UCSD-AML1 (cell line): Measurements from ENCODE around the gene LMBR1.
"Not testable (repeated sequence)": the region's sequence is repeated elsewhere in the genome, so short reads cannot be mapped to it uniquely, and the experiment has no call there.

Experiments
- DNase-seq: peaks from one replicate; lab custom pipeline; 2025; ENCODE audit not compliant: unreplicated experiment; lab: John Stamatoyannopoulos, UW

Gene LMBR1

GRCh38 chr7:156659961-156660360, 233.0 kb downstream of the LMBR1 start:
- DNase-seq, result no peak

DNA sequence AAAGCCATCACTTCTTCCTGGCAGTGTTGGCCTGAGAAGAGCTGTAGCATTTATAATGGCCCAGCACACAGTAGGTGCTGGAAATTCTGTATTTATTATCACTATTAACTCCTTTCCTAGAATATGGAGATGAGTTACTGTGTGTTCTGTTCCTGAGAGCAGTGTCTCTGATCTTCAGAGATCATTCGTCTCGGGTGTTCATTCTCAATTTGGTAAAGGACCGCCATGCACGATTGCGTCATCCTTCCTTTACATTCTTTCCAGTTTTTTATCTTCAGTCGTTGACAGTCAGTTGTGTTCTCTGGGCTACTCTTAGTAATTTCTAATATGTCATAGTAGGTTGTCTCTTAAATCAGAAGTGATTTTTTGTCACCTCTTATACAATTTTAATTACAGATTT, 233.8 kb downstream of the LMBR1 start:
- DNase-seq, result no peak

- DNase-seq, result no peak
These were observed 235.3 kb downstream of the LMBR1 start for GRCh38 chr7:156657681-156658080.

DNA sequence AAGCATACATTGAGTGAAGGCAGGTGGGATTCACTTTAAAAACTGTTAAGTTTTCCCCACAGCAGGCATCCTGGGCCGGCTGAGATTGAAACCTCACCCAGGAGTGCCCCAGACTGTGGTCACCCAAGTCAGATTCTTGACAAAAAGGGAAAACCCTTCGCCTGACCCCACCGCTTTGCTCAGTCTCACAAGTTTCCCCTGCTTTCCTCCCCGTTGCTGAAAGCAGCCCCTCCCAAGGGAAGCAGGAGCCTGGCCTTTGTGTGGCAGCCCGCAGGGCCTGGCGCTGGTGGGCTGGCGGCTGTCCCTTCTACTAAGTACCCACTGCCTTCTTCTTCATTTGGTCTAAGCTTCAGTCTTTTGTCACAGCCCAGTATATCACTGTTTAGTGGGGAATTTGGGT, 236.4 kb downstream of the LMBR1 start:
- no peak for DNase-seq

DNA sequence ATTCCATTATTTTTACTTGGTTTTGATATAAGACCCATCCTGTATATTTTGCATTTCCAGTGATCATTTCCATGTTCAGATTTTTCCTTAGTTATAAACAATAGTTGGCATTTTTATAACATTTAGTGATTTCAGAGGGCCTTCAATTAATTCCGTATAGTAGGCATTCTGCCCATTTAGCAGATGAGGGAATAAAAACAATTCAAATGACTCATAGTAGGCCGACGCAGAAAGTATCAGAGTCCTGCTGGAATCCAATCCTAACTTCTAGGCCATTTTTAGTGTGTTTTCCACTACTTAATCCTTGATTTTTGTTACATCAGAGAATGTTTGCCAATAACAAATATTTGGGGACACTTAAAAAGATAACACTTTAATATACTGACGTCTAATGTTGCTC, 237.0 kb downstream of the LMBR1 start:
- DNase-seq, result no peak

DNA sequence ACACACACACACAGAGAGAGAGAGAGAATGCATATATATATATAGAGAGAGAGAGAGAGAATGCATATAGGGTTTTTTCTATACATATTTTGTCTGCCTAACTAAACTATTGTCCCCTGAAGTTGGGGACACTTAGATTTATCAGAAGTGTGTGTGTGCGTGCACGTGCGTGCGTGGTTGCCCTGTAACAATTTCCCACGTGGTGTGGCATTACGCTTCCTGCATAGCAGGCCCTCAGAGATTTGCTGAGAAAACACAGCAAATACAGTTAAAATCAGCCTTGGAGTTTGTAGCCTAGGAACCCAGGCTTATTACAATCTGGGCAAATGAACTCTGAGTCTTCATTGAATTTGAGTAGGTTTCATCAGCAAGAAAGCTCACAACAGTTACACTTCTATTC, 237.7 kb downstream of the LMBR1 start:
- no peak for DNase-seq

DNA sequence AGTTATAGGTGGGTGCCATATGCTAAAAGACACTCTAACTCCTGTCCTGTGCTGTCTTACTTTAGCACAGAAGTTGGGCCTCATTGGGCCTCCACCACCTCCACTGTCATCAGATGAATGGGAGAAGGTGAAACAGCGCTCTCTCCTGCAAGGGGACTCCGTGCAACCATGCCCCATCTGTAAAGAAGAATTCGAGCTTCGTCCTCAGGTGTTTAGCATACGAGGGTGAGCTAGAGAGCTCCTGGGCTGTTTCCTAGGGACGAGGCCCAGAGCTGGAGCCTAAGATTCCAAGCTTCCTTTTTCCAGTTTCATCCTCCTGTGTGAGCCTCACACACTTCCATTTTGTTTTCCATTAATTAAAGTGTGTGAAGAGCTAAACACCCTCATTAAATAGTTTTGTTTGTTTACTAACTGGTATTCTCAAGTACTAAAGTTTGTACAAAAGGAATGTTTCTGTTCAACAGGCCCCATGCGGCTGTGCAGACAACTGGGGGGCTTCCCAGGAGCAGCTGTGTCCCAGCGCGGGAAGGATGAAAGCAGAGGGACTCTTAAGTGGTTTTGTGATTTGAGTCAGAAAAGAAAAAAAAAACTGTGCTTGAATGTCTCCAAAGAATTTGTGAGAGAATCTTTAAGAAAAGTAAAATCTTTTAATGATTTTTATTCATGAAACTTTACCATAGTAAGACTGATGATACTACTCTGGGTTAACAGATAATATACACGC, 238.3 kb downstream of the LMBR1 start:
- DNase-seq, result no peak

DNA sequence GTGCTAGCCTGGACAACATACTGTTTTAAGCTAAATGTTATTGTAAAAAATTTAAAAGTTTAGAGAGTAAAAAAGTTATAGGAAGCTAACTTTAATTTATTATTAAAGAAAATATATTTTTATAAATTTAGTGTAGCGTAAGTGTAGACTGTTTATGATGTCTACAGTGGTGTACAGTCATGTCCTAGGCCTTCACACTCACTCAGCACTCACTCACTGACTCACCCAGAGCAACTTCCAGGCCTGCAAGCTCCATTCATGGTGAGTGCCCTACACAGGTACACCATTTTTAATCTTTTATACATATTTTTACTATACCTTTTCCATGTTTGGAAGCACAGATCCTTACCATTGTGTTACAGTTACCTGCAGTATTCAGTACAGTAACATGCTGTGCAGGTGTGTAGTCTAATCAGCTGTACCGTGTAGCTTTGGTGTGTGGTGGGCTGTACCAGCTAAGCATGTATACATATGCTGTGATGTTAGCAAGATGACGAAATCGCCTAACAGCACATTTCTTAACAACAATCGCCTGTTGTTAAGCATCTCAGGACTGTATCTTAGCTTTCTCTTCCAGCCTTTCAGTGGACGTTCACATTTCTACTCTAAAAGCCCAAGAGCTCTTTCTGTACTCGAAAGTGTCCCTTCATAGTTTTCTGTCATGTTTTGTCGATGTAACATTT, 240.0 kb downstream of the LMBR1 start:
- no peak for DNase-seq

DNA sequence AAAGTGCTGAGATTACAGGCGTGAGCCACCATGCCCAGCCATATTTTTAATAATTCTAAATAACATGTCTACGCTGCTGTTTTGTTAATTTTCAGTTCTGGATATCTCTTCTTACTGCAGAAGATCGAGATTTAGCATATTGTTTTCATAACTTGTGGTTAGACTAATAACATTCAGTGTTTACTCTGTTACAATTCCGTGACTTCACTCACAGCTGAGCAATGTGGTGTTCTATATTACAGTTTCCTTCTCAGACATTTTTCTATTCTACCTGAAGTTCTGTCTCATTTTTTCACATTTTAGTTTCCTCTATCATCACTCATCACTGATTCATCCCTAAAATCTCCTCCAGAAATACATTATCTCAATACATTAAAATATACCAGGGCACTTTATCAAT, 241.5 kb downstream of the LMBR1 start:
- no peak for DNase-seq

DNA sequence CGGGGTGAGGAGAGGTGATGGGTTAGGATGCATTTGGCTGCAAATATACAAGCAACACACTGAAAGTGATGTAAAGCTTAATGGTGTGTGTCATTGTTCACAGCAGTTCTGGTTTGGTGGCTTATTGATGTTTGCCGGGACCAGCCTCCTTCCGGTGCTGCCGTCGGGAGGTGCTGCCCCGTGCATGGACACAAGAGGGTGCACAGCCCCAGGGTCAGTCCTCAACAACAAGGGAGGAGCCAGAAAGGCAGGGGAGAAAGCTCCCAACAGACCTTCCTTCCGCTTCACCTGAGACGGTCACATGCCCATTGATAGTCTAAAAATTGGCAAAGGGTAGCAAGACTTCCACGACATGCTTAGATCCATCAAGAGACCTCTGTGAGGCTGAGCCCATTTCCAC, 242.9 kb downstream of the LMBR1 start:
- no peak for DNase-seq

DNA sequence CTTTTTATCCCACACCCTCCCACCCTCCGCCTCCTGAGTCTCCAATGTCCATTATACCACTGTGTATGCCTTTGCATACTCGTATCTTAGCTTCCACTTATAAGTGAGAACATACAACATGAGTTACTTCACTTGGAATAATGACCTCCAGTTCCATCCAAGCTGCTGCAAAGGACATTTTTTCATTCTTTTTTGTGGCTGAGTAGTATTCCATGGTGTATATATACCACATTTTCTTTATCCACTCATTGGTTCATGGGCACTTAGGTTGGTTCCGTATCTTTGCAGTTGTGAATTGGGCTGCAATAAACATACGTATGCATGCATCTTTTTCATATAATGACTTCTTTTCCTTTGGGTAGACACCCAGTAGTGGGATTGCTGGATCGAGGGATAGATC, 245.7 kb downstream of the LMBR1 start:
- not testable (repeated sequence) for DNase-seq

DNA sequence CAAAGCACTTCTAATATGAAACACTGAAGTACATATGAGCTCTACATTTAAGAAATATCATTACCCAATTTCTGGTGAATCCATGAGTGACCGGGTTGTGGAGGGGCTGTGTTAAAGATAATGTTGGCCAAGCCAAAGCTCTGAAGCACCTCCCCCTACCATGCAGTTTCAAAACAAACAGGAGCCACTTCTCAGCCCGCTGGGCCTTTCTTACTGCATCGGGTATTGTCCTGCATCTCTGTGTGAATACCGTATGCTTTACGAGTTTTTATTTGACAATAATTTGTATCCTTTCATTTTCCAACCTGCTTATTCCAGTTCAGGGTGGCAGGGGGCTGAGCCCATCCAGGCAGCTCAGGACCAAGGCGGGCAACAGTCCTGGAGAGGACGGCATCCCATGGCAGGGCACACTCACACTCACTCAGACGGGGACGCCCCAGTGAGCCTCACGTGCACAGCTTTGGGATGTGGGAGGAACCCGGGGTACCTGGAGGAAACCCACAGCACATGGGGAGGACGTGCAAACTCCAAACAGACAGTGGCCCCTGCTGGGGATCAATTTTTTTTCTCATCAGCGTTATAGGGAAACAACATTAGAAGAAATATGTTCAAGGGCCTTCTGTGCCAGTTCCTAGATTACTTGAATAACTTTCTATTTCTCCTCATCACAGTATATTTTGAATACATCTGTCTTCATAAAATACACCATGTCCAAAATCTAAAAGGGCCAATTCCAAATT, 250.5 kb downstream of the LMBR1 start:
- no peak for DNase-seq

- DNase-seq, result no peak
These were observed 252.0 kb downstream of the LMBR1 start for GRCh38 chr7:156640949-156641485.

- DNase-seq, result no peak
These were observed 252.6 kb downstream of the LMBR1 start, which contains the start of gene RNF32 for GRCh38 chr7:156640257-156640948. RNF32 (plus strand) TSS chr7:156640774; CDS start chr7:156643878, 3,104 bp downstream.

- DNase-seq, result no peak
These were observed 253.3 kb downstream of the LMBR1 start for GRCh38 chr7:156639426-156640256.

DNA sequence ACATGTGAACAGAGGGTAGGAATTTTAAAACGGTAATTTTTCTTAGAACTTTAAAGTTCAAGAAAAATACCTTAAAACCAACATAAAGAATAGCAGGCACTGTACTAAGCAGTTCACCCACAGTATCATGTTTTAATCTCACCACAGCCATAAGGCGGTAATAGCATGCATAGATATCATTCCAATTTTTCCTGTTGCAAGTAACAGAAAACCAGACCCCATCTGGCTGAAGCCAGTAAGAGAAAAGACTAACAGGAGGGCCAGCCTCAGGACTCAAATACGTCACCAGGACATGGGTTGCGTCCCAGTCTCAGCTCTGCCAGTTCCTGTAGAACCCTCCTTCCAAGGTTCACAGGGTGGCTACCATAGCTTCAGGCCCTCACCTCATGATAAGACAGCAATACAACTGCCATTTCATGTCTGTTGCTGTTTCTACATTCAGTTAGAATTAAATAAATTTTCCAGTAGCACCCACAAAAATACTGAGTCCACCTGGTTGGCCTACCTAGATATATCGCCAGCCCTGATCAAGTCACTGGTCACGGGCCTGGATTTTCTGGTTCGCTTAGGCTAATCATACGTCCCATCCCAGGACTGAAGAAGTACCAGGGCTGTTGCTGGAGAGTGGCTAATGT, 254.4 kb downstream of the LMBR1 start:
- no peak for DNase-seq

DNA sequence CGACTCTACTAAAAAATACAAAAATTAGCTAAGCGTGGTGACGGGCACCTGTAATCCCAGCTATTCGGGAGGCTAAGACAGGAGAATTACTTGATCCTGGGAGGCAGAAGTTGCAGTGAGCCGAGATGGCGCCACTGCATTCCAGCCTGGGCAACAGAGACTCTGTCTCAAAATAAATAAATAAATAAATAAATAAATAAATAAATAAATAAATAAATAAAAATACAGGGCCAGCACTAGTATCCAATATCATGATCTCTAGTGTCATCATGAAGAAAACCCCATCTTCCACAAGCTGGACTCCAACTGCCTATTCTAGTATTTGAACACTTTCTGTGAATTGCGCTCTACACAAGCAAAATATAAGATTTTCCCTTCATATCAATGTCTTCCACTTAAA, 255.9 kb downstream of the LMBR1 start:
- not testable (repeated sequence) for DNase-seq

- DNase-seq, result no peak
These were observed 257.2 kb downstream of the LMBR1 start for GRCh38 chr7:156635529-156636385.

GRCh38 chr7:156634117-156634516, 258.9 kb downstream of the LMBR1 start:
- DNase-seq, result no peak
